ENCODE data around the gene GBX2. TPM values are rescaled to one million over a fixed set of nuclear protein-coding genes. Genes with fewer than 3 reads are reported as not detected.
A peak's percentile ranks its signal among the peaks of the same experiment; 100 is the strongest.

The GBX2 gene
- total and polyA plus RNA-seq, 7 donors: not detected

DNA sequence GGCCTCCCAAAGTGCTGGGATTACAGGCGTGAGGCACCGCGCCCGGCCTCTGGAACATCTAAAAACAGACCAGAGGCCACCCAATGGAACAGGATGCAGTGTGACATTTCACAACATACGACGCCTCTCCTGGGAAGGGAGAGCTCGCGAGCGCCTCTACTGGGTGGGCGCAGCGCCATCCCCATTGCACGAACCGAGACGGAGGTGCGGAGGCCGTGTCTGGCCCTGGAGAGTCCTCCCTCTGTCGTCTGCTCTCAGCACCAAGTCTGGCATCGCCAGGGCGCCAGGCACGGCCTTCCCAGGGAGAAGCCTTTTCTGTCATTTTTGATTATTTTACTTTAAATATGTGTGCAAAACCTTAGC is 9.4 kb upstream of the GBX2 start:
- H3K27me3 ChIP-seq (ENCODE audit: insufficient read depth in 3 of 3, low read length in 2 of 3): peaks cover 3 to 93% (median 32%) of the 10 kb centered on the region in 3 donors
- ATAC-seq: peak; percentile 56 to 83 (median 74)
- peaks cover 20% of the 10 kb centered on the region for H3K4me1 ChIP-seq
- intact Hi-C loops (cut with DNase I): loop anchor here (5.0 to 10.0 kb wide), 2 partner anchors 127 to 400 kb away; no protein-coding TSS in a partner anchor
- H3K9me3 ChIP-seq: no peaks in the 10 kb centered on the region
- 20 to 26% (median 20%) methylated on average over 20 of the region's 20 CpGs for WGBS, 3 donors
- H3K27ac ChIP-seq: no peak overlapping the region
- TF ChIP-seq, protein P1, sequence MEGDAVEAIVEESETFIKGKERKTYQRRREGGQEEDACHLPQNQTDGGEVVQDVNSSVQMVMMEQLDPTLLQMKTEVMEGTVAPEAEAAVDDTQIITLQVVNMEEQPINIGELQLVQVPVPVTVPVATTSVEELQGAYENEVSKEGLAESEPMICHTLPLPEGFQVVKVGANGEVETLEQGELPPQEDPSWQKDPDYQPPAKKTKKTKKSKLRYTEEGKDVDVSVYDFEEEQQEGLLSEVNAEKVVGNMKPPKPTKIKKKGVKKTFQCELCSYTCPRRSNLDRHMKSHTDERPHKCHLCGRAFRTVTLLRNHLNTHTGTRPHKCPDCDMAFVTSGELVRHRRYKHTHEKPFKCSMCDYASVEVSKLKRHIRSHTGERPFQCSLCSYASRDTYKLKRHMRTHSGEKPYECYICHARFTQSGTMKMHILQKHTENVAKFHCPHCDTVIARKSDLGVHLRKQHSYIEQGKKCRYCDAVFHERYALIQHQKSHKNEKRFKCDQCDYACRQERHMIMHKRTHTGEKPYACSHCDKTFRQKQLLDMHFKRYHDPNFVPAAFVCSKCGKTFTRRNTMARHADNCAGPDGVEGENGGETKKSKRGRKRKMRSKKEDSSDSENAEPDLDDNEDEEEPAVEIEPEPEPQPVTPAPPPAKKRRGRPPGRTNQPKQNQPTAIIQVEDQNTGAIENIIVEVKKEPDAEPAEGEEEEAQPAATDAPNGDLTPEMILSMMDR (IDR thresholded peaks at IDR 0.05): no peak
- DNase-seq: peak; percentile 66 to 80
- H3K36me3 ChIP-seq (ENCODE audit: insufficient read depth in 1 of 2, low read depth in 1 of 2): no peaks in the 10 kb centered on the region
- H3K4me3 ChIP-seq: peak overlapping the region; percentile 59

DNA sequence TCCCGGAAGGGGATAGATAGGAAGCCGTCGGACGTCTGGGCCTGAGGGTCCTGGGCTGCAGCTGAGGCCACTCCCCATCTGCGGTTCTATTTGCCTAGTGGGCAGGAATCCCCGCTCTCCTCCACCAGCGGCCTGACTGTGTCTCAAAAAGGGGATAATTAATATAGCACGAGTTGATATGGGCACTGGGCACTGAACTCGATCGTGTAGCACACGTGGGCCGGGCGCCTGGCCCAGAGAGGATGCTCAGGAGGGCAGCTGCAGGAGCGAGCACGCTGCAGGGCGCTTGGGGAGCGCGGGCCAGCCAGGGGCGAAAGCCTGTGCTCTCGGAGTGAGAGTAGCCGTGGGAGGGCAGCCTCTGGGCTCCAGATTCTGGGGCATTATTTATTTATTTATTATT is 8.8 kb upstream of the GBX2 start:
- WGBS, 3 donors: 66 to 74% (median 72%) methylated on average over 21 of the region's 21 CpGs
- DNase-seq (no peak), ATAC-seq (no peak)
- TF ChIP-seq, protein P1 (IDR thresholded peaks at IDR 0.05): no peak
- no peaks in the 10 kb centered on the region for H3K36me3 ChIP-seq (ENCODE audit: insufficient read depth in 1 of 2, low read depth in 1 of 2)
- no peak overlapping the region for H3K27ac ChIP-seq
- intact Hi-C loops (cut with DNase I): loop anchor here (5.0 to 10.0 kb wide), 2 partner anchors 128 to 400 kb away; no protein-coding TSS in a partner anchor
- H3K27me3 ChIP-seq (ENCODE audit: insufficient read depth in 3 of 3, low read length in 2 of 3): peaks cover 3 to 97% (median 35%) of the 10 kb centered on the region in 3 donors
- peaks cover 20% of the 10 kb centered on the region for H3K4me1 ChIP-seq
- H3K9me3 ChIP-seq: no peaks in the 10 kb centered on the region
- no peak overlapping the region for H3K4me3 ChIP-seq

DNA sequence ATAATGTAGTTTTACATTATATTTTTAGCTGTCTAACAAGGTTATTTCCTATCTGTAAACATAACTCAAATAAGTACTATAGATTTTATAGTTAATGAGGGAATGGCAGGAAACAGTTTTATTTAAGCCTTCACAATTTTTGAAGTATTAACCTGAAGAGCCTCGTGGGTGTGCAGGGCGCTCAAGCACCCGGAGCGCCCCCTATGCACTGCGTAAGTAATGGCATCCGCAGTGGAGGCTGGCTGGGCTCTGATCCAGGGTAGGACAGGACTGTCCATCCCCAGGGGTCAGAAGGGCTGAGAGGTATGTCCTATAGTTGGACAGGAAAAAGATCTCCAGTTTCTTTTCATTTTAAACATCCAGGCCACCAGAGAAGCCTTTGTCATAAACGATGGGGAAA is 8.2 kb upstream of the GBX2 start:
- no peaks in the 10 kb centered on the region for H3K36me3 ChIP-seq (ENCODE audit: insufficient read depth in 1 of 2, low read depth in 1 of 2)
- DNase-seq (no peak), ATAC-seq (no peak)
- no peak overlapping the region for H3K27ac ChIP-seq
- peaks cover 3 to 97% (median 36%) of the 10 kb centered on the region in 3 donors for H3K27me3 ChIP-seq (ENCODE audit: insufficient read depth in 3 of 3, low read length in 2 of 3)
- intact Hi-C loops (cut with DNase I): loop anchor here (5.0 to 10.0 kb wide), 2 partner anchors 128 to 399 kb away; no protein-coding TSS in a partner anchor
- peaks cover 20% of the 10 kb centered on the region for H3K4me1 ChIP-seq
- H3K9me3 ChIP-seq: no peaks in the 10 kb centered on the region
- WGBS, 3 donors: 28 to 39% (median 36%) methylated on average over 7 of the region's 7 CpGs
- TF ChIP-seq, protein P1 (IDR thresholded peaks at IDR 0.05): peak; percentile 16
- no peak overlapping the region for H3K4me3 ChIP-seq

DNA sequence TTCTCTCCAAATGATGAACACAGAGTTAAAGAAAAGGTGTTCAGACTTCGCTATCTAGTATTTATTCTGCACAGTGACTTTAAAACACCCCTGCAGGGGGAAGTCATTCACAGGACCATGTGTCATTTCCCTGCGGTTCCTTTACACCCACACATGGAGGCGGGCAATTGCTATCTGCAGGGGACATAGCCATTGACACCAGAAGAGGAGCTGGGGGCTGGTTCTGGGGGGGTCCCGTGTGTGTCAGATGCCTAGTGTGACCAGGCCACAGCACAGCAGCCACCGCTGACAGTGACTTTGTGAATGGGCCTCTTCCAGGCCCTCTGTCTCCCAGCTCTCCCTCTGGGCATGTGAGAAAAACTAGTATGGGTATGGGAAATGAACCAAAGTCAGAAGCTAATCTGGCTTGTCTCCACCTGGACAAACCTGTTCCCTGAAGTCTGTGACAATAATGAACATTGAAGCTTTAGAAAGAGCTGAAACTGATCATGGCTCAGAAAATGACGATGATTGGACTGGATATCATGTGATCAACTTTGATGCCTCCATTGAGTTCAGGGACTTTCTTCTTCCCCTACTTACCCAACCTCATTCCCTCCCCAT is 7.5 kb upstream of the GBX2 start:
- Histone ChIP-seq H3K36me3 (ENCODE audit: insufficient read depth in 1 of 2, low read depth in 1 of 2) (no peaks in the 10 kb centered on the region), H3K27me3 (ENCODE audit: insufficient read depth in 3 of 3, low read length in 2 of 3) (peaks cover 3 to 97% (median 42%) of the 10 kb centered on the region in 3 donors), H3K4me3 (no peak overlapping the region), H3K9me3 (no peaks in the 10 kb centered on the region), H3K4me1 (peaks cover 20% of the 10 kb centered on the region), H3K27ac (no peak overlapping the region)
- no peak for DNase-seq
- TF ChIP-seq, protein P1 (IDR thresholded peaks at IDR 0.05): no peak
- no peak for ATAC-seq
- 69 to 75% (median 71%) methylated on average over 6 of the region's 6 CpGs for WGBS, 3 donors
- intact Hi-C loops (cut with DNase I): loop anchor here (5.0 to 10.0 kb wide), 2 partner anchors 129 to 398 kb away; no protein-coding TSS in a partner anchor
